Glutamatergic neuron (in vitro differentiated cells): ENCODE results near the gene MTLN. TPM values are rescaled to one million over a fixed set of nuclear protein-coding genes. Genes with fewer than 3 reads are reported as not detected.
A peak's percentile ranks its signal among the peaks of the same experiment; 100 is the strongest.
"Not testable (repeated sequence)": the region's sequence is repeated elsewhere in the genome, so short reads cannot be mapped to it uniquely, and the experiment has no call there.

Experiments
- DNase-seq: peaks from one replicate; pipeline ENCODE4 v3.0.0; 2022
- H3K27ac Mint-ChIP-seq: one replicate; pipeline ENCODE4 v1.8.0; 2020; ENCODE audit warnings: mild to moderate bottlenecking, mixed read lengths, inconsistent platforms; ENCODE audit not compliant: unreplicated experiment
- H3K27me3 Mint-ChIP-seq: one replicate; pipeline ENCODE4 v1.8.0; 2020; ENCODE audit warnings: mild to moderate bottlenecking, moderate library complexity, mixed read lengths, inconsistent platforms; ENCODE audit not compliant: unreplicated experiment
- H3K36me3 Mint-ChIP-seq: one replicate; pipeline ENCODE4 v1.8.0; 2020; ENCODE audit warnings: mild to moderate bottlenecking, mixed read lengths, inconsistent platforms; ENCODE audit not compliant: unreplicated experiment
- H3K4me1 Mint-ChIP-seq: one replicate; pipeline ENCODE4 v1.8.0; 2020; ENCODE audit warnings: mild to moderate bottlenecking, low read depth, mixed read lengths, inconsistent platforms; ENCODE audit not compliant: unreplicated experiment
- H3K4me3 Mint-ChIP-seq: one replicate; pipeline ENCODE4 v1.8.0; 2020; ENCODE audit warnings: mild to moderate bottlenecking, mixed read lengths, inconsistent platforms; ENCODE audit not compliant: unreplicated experiment
- H3K9me3 Mint-ChIP-seq: one replicate; pipeline ENCODE4 v1.8.0; 2020; ENCODE audit warnings: mild to moderate bottlenecking, moderate library complexity, mixed read lengths, inconsistent platforms; ENCODE audit not compliant: unreplicated experiment
- CTCF ChIP-seq: fragments of 200-600 bp; sonication (generic); IDR thresholded peaks from one replicate; pipeline ENCODE4 v1.5.0; 2021; ENCODE audit not compliant: partially characterized antibody, unreplicated experiment
- long read RNA-seq: library from polyadenylated mRNA; unstranded; transcript quantifications from one replicate; pipeline ENCODE4 v2.0.0, GENCODE V29; 2020; ENCODE audit not compliant: unreplicated experiment
- total RNA-seq: library from RNA; stranded (reverse); fragmentation: NEBNext Ultra II Directional; extraction: Animal tissue kit (Norgen Biotek cat#: 25700); gene quantifications from one replicate; pipeline ENCODE4 v1.2.1, GENCODE V29; 2021; ENCODE audit not compliant: unreplicated experiment

MTLN gene, protein sequence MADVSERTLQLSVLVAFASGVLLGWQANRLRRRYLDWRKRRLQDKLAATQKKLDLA
- 16.8 TPM for total RNA-seq
- long read RNA-seq, transcript MTLN-203 (2 exons, 441 nt), result major isoform, 19 of 20 reads
- long read RNA-seq, partial matches to known transcripts, result 0 of 20 reads
- long read RNA-seq, other reads (novel, unspliced or antisense), result 1 of 20 reads

- Mint-ChIP-seq H3K27me3 (peaks cover 2% of the 10 kb centered on the region), H3K27ac (peak within 1 kb of the TSS; percentile 91), H3K4me1 (peaks cover 3% of the 10 kb centered on the region), H3K9me3 (peaks cover 3% of the 10 kb centered on the region), H3K36me3 (peaks cover 16% of the 10 kb centered on the region), H3K4me3 (peak within 1 kb of the TSS; percentile 98)
- TF ChIP-seq CTCF, result no peak
- DNase-seq, result peak; percentile 84
Observed at GRCh38 chr2:110211938-110212858, at the start of gene MTLN. Gene MTLN (minus strand): TSS chr2:110212547. CDS start chr2:110212525, 22 bp downstream.

- not testable (repeated sequence) for H3K36me3 Mint-ChIP-seq, H3K27me3 Mint-ChIP-seq, H3K27ac Mint-ChIP-seq, H3K4me3 Mint-ChIP-seq, H3K4me1 Mint-ChIP-seq, DNase-seq, H3K9me3 Mint-ChIP-seq
Observed at GRCh38 chr2:110261910-110262309, 49.6 kb upstream of the MTLN start.

DNA sequence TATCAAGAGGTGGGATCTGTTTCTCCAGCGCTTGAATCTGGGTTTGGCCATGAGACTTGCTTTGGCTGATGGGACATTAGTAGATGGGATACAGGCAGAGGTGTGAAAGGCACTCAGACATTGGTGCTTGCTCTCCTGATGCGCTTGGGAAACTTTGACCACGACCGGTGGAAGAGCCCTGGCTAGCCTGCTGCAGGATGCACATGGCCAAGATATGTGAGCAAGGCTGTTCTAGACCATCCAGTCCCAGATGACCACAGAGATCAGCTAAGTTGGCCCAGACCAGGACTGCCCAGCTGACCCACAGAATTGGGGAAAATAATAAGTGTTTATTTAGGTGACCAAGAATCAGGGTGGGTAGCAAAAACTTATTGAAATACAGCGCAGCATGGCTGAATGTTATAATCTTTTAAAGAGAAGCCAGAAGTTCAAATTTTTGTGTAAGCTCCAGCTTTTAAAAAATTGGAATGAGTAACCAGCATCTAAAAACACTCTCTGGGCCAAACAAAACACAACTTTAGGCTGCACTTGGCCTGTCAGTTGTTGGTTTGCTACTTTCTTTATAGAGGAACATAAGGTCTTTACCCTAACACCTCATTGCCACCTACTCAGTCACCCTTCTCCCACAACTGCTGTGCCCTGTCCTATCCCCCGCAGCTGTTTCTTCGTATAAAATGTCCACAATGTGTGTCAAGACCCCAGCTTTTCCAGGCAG, 35.9 kb upstream of the MTLN start:
- H3K4me1 Mint-ChIP-seq, H3K27me3 Mint-ChIP-seq, DNase-seq, H3K36me3 Mint-ChIP-seq, H3K4me3 Mint-ChIP-seq, H3K9me3 Mint-ChIP-seq, H3K27ac Mint-ChIP-seq: not testable (repeated sequence)

GRCh38 chr2:110245488-110246435, 33.4 kb upstream of the MTLN start:
- not testable (repeated sequence) for DNase-seq, H3K36me3 Mint-ChIP-seq, H3K27ac Mint-ChIP-seq, H3K4me1 Mint-ChIP-seq, H3K9me3 Mint-ChIP-seq, H3K27me3 Mint-ChIP-seq, H3K4me3 Mint-ChIP-seq

DNA sequence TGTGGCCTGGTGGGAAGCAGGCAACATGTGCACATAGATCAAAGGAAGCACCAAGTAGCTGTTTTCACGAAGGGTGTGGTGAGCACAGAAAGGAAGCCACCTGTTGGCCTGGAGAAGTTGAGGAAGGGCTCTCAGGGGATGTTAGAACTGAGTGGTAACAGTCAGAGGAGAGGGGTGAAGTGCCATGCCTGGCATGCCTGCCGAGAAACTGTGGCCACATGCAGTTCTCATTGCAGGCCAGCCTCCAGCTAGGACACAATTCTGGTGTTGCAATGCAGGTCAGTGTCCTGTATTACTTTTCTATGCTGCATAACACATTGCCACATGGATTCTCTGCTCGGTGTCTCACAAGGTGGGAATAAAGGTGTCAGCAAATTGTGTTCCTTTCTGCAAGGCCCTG, 30.9 kb upstream of the MTLN start:
- H3K27ac Mint-ChIP-seq, DNase-seq, H3K4me3 Mint-ChIP-seq, H3K9me3 Mint-ChIP-seq, H3K36me3 Mint-ChIP-seq, H3K27me3 Mint-ChIP-seq, H3K4me1 Mint-ChIP-seq: not testable (repeated sequence)

- H3K36me3 Mint-ChIP-seq, H3K4me3 Mint-ChIP-seq, H3K4me1 Mint-ChIP-seq, DNase-seq, H3K9me3 Mint-ChIP-seq, H3K27ac Mint-ChIP-seq, H3K27me3 Mint-ChIP-seq: not testable (repeated sequence)
Observed at GRCh38 chr2:110234514-110234913, 22.2 kb upstream of the MTLN start.

- not testable (repeated sequence) for H3K4me3 Mint-ChIP-seq, H3K27ac Mint-ChIP-seq, H3K4me1 Mint-ChIP-seq, H3K9me3 Mint-ChIP-seq, H3K27me3 Mint-ChIP-seq, DNase-seq, H3K36me3 Mint-ChIP-seq
Observed at GRCh38 chr2:110229886-110230285, 17.5 kb upstream of the MTLN start.

GRCh38 chr2:110222626-110223025, 10.3 kb upstream of the MTLN start:
- H3K36me3 Mint-ChIP-seq, H3K27me3 Mint-ChIP-seq, DNase-seq, H3K4me3 Mint-ChIP-seq, H3K9me3 Mint-ChIP-seq, H3K27ac Mint-ChIP-seq, H3K4me1 Mint-ChIP-seq: not testable (repeated sequence)
